ENCODE data around the gene ZDHHC1.
"Not testable (repeated sequence)": the region's sequence is repeated elsewhere in the genome, so short reads cannot be mapped to it uniquely, and the experiment has no call there.

ZDHHC1 gene

DNA sequence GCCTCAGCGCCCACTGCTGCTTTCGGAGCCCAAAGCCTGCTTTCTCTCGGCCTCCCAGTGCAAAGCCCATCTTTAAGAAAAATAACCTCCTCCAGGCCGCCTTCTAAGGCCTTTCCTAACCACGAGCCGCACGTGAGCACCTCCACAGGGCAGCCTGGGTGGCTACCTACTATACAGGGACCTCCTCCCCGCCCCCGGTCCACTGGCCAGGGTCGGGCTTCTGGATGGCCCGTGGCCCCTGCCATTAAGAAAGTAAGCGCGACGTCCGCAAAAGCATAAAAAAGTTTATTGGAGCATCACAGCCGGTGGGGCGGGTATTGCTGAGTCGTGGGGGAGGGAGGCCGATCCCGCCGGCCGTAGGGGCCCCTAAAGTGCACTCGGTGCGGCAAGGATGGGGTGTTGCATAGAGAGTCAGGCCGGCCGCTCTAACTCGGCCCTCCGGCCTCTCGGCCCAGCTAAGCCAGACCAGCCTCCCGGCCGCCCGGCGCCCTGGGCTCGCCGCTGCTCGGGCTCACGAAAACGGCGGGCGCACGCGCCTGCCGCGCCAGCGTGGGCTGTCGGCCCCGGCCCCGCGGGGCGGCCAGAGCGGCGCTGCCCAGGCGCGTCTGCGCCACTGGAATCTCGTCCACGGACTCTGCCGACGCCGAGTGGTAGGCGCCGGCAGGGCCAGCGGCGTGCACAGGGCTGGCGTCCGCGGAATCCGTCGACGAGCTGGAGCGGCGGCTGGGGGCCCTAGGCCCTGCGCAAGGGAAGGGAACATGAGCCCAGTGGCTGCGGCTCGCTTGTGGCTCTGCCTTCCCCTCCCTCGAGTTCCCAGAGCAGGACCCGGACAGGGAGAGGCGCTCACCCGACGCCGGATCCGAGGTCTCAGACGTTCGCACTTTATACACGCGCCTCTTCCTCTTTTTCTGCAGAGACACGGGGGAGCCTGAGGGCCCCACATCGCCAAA lies 21.8 kb downstream of the ZDHHC1 start:
- H3K4me3 ChIP-seq (ENCODE audit: low read depth, low read length): no peak overlapping the region

DNA sequence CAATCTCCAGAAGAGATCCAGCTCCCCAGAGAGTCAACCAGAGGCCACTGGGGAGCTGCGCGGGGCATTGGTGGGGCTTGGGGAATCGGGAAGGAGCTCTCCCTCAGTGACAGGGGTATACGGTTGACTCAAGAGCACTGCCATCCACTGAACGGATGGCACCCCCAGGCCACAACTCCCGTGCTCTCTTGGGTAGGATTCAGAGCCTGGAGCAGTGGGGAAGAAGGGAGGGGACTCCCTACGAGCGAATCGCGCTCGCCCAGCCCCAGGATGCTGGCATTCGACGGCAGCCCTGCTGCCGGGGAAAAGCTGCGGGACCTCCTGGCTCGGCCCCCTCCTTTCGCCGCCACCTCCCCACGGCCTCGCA lies 22.5 kb downstream of the ZDHHC1 start:
- peak overlapping the region; percentile 30 for H3K4me3 ChIP-seq (ENCODE audit: low read depth, low read length)

DNA sequence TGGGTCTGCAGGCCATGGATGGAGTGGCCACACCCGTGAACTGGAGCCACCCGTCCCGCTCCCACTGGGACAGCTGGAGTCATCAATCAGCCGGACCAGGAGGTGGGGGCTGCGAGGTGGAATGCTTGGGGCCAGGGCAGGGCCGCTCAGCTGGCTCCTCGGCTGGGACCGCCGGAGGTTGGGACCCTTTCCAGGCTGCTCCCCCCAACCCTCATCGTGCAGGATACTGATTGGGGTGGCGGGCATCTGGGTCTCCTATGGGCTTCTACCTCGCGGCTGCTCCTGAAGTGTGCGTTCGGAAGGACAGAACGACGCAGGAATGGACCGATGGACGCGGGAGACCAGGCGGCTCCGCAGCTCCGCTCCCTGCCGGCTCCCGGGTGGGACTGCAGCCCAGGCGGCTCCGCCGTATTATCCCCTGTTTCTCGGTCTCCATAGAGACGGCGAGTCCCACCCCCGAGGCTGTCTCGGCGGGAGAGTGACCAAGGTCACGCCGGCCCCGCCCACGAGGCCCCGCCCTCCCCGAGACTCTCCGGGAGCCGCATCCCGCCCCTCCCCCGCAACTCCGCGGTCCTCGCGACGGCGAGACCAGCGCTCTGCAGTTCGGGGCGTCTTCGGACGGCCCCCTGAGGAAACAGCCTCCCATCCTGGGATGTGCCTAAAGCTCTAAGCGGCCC lies 23.0 kb downstream of the ZDHHC1 start, which contains the start of gene TPPP3:
TPPP3 (minus strand) TSS at position 388 of the 677 bp plus-strand sequence. CDS start 2,387 bp downstream, outside the sequence.
- peak within 1 kb of the TSS; percentile 30 for H3K4me3 ChIP-seq (ENCODE audit: low read depth, low read length)

DNA sequence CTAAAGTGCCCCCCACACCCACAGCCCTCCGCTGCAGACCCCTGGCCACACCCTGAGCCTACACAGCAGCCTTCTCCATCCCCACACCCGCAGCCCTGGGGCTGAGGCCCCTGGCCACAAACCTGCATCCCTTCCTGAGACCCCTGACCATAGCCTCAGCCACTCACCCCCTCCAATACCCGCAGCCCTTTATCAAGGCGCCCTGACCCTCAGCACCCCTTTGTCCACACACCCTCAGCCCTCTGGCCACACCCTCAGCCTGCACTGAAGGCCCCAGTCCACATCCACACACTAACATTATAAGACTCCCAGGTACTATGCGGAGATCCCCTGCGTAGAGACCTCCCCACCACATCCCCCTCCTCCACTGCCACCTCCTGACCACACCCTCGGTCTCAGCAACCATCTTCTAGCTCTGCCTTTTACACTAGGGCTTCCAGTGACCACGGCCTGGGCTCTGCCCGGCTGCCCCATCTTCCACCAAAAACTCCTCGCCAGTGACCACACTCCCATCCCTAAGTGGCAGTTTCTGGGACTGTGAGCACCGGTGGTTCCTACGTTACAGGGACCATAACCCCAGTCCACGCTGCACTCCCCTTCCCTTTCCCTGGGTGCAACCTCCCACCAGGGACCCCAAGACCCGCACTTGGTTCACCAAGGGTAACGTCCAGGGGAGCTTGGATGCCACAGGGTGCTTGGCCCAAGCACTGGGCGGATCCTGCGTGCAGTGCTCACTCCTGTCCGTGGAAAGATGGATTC lies 23.8 kb downstream of the ZDHHC1 start:
- H3K4me3 ChIP-seq (ENCODE audit: low read depth, low read length): no peak overlapping the region

DNA sequence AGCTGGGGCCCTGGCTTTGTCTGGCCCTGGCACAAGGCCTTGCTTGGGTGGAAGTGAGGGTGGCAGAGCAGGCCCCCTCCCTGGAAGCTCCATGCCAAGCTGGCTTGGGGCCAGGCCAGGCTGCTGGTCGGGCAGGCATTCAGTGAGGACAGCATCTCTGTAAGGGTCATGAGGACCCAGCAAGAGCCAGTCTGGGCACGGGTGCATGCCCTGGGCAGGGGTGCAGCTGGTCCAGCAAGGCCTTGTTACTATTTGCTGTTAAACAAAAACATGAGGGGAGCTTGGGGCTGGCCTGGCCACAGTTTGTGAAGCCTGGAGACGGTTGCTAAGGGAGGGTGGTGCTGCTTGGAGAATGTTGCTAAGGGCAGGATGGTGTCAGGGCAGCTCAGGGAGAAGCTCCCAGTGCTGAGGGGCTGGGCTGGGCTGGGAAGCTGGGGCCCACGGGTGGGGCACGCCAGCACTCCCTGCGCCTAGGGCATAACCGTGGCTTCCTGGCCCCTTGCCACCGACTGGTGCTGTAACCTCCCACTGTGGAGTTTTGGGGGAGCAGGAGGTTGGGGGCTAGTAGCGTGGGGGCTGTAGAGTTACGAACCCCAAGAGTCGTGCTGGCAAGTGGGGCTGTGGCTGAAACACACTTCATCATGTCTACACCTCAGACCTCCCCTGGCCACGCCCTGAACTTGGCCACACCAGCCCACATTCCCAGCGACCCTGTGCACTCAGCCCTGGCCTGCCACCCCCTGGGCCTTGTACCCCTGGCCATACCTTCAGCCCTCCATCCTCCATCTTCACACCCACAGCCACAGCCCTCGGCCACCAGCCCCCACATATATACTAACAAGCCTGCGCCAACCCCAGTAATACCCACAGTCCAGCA lies 24.6 kb downstream of the ZDHHC1 start:
- H3K4me3 ChIP-seq (ENCODE audit: low read depth, low read length): no peak overlapping the region

DNA sequence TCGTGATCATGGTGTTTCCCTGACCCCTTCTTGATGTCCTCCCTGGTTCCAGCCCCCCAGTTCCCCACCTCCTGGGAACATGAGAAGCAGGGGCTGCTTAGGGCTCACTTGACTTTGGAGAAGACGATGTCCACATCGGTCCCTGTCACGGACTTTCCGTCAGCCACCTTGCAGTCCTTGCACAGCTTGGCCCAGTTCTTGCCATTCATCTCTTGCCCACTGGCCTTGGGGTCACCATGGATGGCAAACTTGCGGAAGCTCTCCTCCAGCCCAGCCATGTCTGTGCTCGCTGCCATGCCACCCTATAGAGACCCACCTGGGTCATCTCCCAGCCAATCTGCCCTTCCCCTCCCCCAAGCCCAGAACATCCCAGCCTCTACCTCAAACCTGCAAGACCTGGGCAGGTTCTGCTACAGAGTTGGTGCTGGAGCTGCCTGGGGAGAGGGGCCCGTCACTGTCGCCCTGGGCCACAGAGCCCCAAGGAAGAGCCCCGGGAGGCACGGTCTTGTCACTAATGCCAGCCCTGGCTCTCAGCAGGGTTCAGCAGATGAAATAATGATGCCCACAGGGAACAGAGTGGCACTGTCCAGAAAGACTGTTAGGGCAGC lies 25.4 kb downstream of the ZDHHC1 start:
- no peak overlapping the region for H3K4me3 ChIP-seq (ENCODE audit: low read depth, low read length)

DNA sequence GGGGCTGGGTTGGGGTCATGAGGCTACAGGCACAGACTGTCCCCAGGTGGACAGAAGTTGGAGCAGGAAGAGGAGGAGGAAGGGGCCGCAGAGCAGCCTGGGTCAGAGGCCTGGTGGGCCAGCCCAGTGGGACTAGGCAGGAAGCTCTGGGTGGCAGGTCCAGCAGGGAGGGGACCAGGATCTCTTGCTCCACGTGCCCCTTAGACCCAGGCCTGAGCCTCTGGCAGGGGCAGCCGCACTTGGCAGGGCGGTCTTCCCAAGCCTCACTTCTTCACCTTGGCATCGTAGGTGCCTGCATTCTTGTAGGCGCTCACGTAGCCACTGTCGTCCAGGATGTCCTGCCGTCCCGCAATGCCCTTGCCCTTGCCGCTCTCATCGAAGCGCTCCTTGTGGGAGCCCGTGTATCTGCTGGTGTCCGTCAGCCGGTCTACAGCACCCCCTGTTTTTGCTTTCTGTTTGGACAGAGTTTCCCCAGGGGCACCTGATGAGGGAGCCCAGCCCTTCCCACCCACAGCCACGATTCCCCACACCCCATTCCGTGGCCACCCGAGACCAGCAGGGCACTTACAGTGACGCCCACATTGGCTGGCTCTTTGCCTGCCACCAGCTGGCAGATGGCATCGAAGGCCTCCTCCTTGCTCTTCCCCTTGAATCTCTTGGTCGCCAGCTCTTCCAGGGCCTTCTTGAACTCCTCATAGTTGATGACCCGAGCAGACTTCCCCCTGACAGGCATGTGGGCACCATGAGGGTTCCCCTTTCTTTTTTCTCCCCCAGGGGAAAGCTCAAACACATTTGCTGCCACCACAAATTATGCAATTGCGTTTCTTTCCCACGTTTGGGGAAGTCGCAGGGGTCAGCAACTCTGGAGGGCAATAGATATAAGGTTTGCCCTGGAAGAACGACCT lies 26.1 kb downstream of the ZDHHC1 start:
- no peak overlapping the region for H3K4me3 ChIP-seq (ENCODE audit: low read depth, low read length)

DNA sequence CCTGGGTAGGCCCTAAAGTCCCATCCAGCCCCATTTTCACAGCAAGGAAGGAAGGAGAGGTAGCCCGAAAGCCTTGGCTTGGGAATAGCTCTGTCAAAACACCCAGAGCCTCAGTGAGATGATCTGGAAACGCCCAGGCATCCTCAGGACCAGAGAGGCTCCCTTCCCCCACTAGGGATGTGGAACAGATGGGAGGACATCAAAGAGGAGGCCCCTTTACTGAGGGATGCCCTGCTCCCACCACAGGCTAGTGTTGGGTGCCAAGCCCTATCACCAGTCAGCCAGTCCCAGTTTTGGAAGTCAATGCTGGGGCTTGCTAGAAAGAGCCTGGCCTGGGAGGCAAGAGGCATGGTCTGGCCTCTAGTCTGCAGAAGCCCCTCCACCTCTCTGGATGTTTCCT lies 27.7 kb downstream of the ZDHHC1 start:
- no peak overlapping the region for H3K4me3 ChIP-seq (ENCODE audit: low read depth, low read length)

DNA sequence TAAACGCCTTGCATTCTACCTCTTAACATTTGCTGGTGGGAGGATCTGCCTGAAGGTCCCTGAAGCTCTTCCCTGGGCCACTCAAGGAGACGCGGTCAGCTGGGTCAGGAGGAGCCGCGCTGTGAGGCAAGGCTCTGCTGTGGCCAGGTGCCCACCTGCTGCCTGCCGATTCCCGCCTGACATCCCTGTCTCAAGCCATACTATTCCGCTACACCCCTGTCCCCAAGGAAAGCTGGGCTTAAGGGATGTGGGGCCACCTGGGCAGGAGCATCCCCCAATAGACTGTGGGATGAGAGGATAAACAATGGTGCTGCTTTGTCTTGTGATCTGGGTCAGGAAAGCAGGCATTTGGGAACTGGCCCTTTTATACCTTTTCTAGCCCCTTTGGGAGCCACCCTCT lies 28.1 kb downstream of the ZDHHC1 start:
- H3K4me3 ChIP-seq (ENCODE audit: low read depth, low read length): no peak overlapping the region

DNA sequence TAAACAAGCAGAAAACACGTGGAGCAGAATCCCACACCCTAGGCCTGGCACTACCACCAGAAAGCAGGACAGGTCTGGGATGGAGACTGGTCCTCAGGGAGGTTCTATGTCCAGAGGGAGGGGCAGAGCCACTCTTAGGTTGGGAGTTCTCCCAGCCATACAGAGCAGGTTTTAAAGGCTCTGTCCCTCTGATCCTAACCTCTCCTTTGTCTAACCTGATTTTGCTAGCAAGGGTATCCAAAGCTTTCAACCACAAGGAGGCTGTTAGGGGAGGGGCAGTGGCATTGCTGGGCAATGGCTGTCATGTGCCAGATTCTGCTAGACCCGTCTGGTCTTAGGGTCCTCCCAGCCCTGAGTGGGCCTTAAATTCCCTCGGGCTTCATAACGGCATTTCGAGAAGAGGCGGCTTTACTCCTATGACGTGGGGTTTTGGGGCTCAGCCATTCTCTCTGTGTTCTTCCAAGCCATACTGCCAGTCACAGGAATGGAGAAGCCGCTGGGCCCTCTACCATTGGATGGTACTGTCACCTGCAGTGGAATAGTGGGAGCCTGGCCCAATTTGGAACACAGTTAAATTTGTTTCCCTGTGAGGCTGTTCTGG lies 28.7 kb downstream of the ZDHHC1 start:
- H3K4me3 ChIP-seq (ENCODE audit: low read depth, low read length): no peak overlapping the region

DNA sequence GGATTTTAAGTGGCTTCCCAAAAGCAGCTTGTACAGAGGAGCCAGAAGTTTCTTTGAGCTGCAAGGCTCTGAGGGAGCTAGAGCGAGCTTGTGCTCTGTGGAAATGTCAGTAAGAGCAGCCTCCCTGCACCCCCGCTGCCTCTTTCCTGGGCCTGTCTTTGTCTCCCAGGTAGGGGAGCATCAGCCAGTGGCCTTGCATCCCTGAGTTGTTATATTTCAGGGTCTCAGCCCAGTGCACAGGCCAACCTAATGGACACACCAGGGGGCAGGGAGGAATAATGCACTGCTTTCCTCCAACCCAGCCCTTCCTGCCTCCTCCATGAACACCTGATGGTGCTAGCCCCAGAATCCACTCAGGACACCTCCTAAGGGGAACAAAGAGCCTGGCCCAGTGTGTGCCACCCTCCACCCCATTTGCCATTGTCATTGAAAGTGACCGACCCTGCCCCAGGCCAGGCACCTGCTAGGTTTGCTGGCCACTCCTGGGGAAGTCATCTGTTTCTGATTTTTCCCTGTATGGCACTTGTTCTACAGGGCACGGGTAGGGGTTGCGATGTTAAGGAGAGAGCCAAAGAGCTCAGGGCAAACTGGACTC lies 29.3 kb downstream of the ZDHHC1 start:
- H3K4me3 ChIP-seq (ENCODE audit: low read depth, low read length): no peak overlapping the region

DNA sequence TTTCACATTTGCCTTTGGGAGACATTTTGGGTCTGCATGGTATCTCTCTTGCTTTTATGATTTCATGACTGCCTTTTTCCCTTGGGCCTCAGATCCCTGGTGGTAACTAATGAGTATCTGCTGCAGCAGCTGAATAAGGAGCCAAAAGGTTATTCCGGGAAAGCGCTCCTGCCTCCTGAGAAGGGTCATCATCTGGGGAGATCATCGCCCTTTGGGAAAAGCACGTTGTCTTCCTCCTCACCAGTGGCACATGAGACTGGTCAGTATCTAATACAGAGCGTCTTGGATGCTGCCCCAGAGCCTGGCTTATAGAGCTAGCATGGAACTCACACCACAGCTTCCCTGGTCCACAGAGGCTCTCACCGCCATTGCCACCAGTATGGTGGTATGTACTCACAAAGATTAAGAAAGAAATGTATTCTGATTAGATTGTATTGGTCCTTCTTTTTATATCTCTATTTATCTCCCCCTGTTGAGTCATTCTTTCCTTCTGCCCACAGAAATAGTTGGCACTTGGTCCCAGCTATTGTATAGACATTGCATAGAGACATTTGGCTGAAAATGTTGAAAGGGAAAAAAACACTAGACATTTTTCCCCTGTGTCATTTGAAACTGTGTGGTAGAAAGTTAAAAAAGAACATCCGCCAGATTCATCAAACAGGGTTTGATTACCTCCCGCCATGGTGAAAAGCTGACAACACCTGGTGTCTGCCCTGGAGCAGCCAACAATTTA lies 31.3 kb downstream of the ZDHHC1 start:
- H3K4me3 ChIP-seq (ENCODE audit: low read depth, low read length): no peak overlapping the region

DNA sequence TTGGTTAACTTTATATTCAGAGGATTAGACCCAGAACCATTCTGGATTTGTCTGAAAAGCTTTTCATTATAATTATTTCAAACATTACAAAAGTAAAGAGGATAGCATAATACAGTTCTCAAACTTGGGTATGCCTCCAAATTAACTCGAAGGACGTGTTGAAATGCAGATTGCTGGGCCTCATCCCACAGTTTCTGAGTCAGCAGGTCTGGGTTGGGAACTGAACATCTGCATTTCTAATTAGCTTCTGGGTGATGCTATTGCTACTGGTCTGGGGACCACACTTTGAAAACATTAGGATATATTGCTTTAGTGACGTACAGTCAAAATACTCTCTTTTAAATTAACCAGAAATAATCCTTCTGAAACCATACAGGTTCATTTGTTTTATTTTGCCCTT lies 33.0 kb downstream of the ZDHHC1 start:
- H3K4me3 ChIP-seq (ENCODE audit: low read depth, low read length): no peak overlapping the region

DNA sequence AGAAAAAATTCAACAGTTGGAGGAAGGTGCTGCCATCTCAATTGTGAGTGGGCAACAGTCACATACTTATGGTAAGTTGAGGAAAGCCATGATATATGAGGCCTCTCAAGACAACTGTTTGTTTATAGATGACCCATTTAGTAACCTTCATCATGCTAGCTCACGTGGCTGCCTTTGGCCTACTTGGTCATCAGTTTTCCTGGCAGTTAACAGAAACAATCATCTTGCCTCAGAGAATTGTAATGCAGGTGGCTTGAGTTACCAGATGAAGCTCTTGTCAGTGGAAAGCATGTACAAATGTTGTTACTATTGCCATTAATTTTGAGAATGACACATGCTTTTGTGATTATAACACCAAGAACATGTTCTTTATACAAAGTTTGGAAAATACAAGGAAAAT lies 37.6 kb downstream of the ZDHHC1 start:
- H3K4me3 ChIP-seq (ENCODE audit: low read depth, low read length): no peak overlapping the region

DNA sequence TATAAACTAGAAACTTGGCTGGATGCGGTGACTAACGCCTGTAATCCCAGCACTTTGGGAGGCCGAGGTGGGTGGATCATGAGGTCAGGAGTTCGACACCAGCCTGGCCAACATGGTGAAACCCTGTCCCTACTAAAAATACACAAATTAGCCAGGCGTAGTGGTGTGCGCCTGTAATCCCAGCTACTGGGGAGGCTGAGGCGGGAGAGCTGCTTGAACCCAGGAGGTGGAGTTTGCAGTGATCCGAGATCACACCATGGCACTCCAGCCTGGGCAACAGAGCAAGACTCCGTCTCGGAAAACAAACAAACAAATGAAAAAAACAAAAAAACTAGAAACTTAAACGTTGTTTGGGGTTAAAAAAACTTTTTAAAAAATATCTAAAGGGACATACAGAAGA lies 40.3 kb downstream of the ZDHHC1 start:
- not testable (repeated sequence) for H3K4me3 ChIP-seq (ENCODE audit: low read depth, low read length)

DNA sequence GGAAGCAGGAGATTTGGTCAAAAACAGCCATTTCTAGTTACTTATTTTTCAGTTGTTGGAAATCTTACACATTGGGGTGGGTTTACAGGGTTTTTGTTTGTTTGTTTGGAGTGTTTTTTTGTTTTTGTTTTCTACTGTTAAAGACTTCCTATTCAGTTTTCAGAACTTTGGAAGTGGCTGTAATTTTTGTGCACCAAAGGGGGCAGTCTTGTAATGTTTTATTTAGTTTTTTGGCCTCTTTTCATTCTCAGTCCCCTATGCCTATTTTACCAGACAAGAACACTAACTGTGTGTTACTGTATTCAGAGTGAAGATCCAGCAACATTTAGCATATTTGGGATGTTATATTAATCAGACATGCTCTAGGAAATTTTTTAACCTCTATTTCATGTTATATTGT lies 43.6 kb downstream of the ZDHHC1 start:
- H3K4me3 ChIP-seq (ENCODE audit: low read depth, low read length): no peak overlapping the region

DNA sequence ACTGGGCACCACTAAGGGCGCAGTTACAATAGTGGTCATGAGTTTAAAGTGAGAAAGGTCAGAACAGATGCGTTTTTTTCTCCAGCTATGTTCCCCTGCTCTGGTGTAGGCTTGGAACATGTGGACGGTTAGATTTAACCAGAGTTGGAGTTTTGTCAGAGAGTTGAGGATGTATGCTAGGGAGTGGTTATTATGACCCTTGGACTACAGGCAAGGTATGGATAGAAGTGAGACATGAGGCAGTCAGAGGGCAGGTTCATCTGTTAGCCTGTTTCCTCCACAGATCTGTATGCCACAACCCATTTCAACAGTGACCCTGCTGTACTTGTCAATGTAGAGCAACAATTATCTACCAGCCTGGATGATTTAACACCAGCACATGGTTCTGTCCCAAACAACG lies 45.6 kb downstream of the ZDHHC1 start:
- H3K4me3 ChIP-seq (ENCODE audit: low read depth, low read length): no peak overlapping the region

All from iPS-11a (cell line).